GM23248 (cell line): Measurements from ENCODE around the gene DOK4.

Experiments used
- EZH2 ChIP-seq: fragments of 200-600 bp; sonication (generic); IDR thresholded peaks from 2 replicates; pipeline ENCODE4 v1.6.1; 2018; ENCODE audit warnings: antibody characterized with exemption, mild to moderate bottlenecking; ENCODE audit not compliant: insufficient read depth, poor library complexity, severe bottlenecking
- EZH2phosphoT487 ChIP-seq: fragments of 200-600 bp; sonication (generic); IDR thresholded peaks from 2 replicates; pipeline ENCODE4 v1.6.1; 2018; ENCODE audit warnings: antibody characterized with exemption, moderate library complexity, mild to moderate bottlenecking, low read depth; ENCODE audit not compliant: insufficient read depth

GRCh38 chr16:57444711-57445110, 41.6 kb downstream of the DOK4 start:
- TF ChIP-seq EZH2 (no peak), EZH2phosphoT487 (no peak)
